Measurements from ENCODE around the gene CDH23. TPM values are rescaled to one million over a fixed set of nuclear protein-coding genes. Genes with fewer than 3 reads are reported as not detected.

CDH23 gene
- total RNA-seq, 1 donor from 2014 or later = not detected

- no peak overlapping the region for H3K27ac Mint-ChIP-seq (ENCODE audit: unreplicated experiment)
- H3K4me1 Mint-ChIP-seq (ENCODE audit: low read depth) = no peaks in the 10 kb centered on the region
- peaks cover 2% of the 10 kb centered on the region for H3K9me3 Mint-ChIP-seq (ENCODE audit: low read depth)
- TF ChIP-seq CTCF (IDR thresholded peaks at IDR 0.05) = no peak
- peaks cover 37% of the 10 kb centered on the region for H3K27me3 Mint-ChIP-seq (ENCODE audit: low read depth)
- DNase-seq (ENCODE audit: low spot score) = peak; percentile 8
- H3K36me3 Mint-ChIP-seq (ENCODE audit: low read depth) = no peaks in the 10 kb centered on the region
- H3K4me3 Mint-ChIP-seq (ENCODE audit: unreplicated experiment) = no peak overlapping the region
Measured at GRCh38 chr10:71780156-71780555, 383.4 kb downstream of the CDH23 start.

GRCh38 chr10:71780719-71781118, 384.0 kb downstream of the CDH23 start:
- Mint-ChIP-seq H3K4me1 (ENCODE audit: low read depth) (no peaks in the 10 kb centered on the region), H3K9me3 (ENCODE audit: low read depth) (peaks cover 2% of the 10 kb centered on the region), H3K4me3 (ENCODE audit: unreplicated experiment) (no peak overlapping the region), H3K27ac (ENCODE audit: unreplicated experiment) (no peak overlapping the region), H3K27me3 (ENCODE audit: low read depth) (peaks cover 43% of the 10 kb centered on the region), H3K36me3 (ENCODE audit: low read depth) (no peaks in the 10 kb centered on the region)
- peak; percentile 12 for DNase-seq (ENCODE audit: low spot score)
- TF ChIP-seq CTCF (IDR thresholded peaks at IDR 0.05) = no peak

GRCh38 chr10:71782221-71782916, 385.6 kb downstream of the CDH23 start:
- TF ChIP-seq CTCF (IDR thresholded peaks at IDR 0.05) = no peak
- DNase-seq (ENCODE audit: low spot score) = peak; percentile 47
- H3K27ac Mint-ChIP-seq (ENCODE audit: unreplicated experiment) = no peak overlapping the region
- H3K4me3 Mint-ChIP-seq (ENCODE audit: unreplicated experiment) = no peak overlapping the region
- no peaks in the 10 kb centered on the region for H3K4me1 Mint-ChIP-seq (ENCODE audit: low read depth)
- H3K27me3 Mint-ChIP-seq (ENCODE audit: low read depth) = peaks cover 54% of the 10 kb centered on the region
- H3K9me3 Mint-ChIP-seq (ENCODE audit: low read depth) = peaks cover 2% of the 10 kb centered on the region
- H3K36me3 Mint-ChIP-seq (ENCODE audit: low read depth) = no peaks in the 10 kb centered on the region

- Mint-ChIP-seq H3K4me1 (ENCODE audit: low read depth) (no peaks in the 10 kb centered on the region), H3K4me3 (ENCODE audit: unreplicated experiment) (no peak overlapping the region), H3K36me3 (ENCODE audit: low read depth) (no peaks in the 10 kb centered on the region), H3K27ac (ENCODE audit: unreplicated experiment) (no peak overlapping the region), H3K27me3 (ENCODE audit: low read depth) (peaks cover 56% of the 10 kb centered on the region), H3K9me3 (ENCODE audit: low read depth) (no peaks in the 10 kb centered on the region)
- DNase-seq (ENCODE audit: low spot score) = peak; percentile 58
- TF ChIP-seq CTCF (IDR thresholded peaks at IDR 0.05) = no peak
Measured at GRCh38 chr10:71782917-71783490, 386.3 kb downstream of the CDH23 start.

- peak; percentile 82 for DNase-seq (ENCODE audit: low spot score)
- H3K36me3 Mint-ChIP-seq (ENCODE audit: low read depth) = no peaks in the 10 kb centered on the region
- H3K4me3 Mint-ChIP-seq (ENCODE audit: unreplicated experiment) = no peak overlapping the region
- no peak for TF ChIP-seq CTCF (IDR thresholded peaks at IDR 0.05)
- H3K27me3 Mint-ChIP-seq (ENCODE audit: low read depth) = peaks cover 60% of the 10 kb centered on the region
- no peaks in the 10 kb centered on the region for H3K4me1 Mint-ChIP-seq (ENCODE audit: low read depth)
- no peaks in the 10 kb centered on the region for H3K9me3 Mint-ChIP-seq (ENCODE audit: low read depth)
- no peak overlapping the region for H3K27ac Mint-ChIP-seq (ENCODE audit: unreplicated experiment)
Measured at GRCh38 chr10:71783917-71784678, 387.4 kb downstream of the CDH23 start.
